Measurements from ENCODE around the gene KNOP1. TPM values are rescaled to one million over a fixed set of nuclear protein-coding genes. Genes with fewer than 3 reads are reported as not detected.

KNOP1 gene
- total RNA-seq, 4 donors from 2014 or later, result 17.3 to 37.2 (median 26.2) TPM

DNA sequence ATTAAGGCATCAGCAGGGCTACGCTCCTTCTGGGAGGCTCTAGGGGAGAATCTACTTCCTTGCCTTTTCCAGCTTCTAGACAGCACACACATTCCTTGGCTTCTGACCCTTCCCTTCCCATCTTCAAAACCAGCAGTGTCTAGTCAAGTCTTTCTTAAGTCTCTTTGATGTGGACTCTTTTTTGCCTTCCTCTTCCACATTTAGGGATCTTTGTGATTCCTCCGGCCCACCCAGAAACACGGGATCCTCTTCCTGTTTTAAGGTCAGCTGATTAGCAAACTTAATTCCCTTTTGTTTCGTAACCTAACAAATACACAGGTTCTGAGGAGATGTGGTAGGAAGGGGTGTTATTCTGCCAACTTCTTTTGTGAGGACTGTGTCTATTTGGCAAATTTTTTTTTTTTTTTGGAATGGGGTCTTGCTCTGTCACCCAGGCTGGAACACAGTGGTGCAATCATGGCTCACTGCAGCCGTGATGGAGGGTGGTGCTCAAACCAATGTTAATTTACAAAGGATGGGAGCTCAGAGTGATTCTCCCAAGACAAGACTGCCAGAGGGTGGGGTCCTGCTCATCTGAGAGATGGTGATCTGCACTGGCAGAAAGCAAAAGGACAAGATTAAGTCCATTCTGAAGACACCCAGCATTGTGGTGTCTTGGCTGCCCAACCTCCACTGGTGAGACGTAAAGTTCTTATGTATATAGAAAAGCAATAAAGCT is 14.7 kb downstream of the KNOP1 start:
- Histone ChIP-seq H3K4me3 (no peak overlapping the region), H3K27me3 (no peaks in the 10 kb centered on the region), H3K9me3 (no peaks in the 10 kb centered on the region), H3K4me1 (peaks cover 0 to 40% (median 22%) of the 10 kb centered on the region in 4 donors), H3K36me3 (peaks cover 0 to 88% (median 0%) of the 10 kb centered on the region in 3 donors), H3K27ac (peak overlapping the region; percentile 38 to 88 (median 66))
- DNase-seq (ENCODE audit: low spot score in 2 of 2), result peak in 1 of 2 donors; percentile 26
- TF ChIP-seq POLR2A (IDR thresholded peaks at IDR 0.05) (no peak), EP300 (IDR thresholded peaks at IDR 0.05) (peak in 1 of 2 donors; percentile 55)
- 80 to 82% methylated on average over 6 of the region's 6 CpGs for WGBS, 2 donors

- H3K4me3 ChIP-seq, result no peak overlapping the region
- 70 to 78% methylated on average over 3 of the region's 3 CpGs for WGBS, 2 donors
- no peaks in the 10 kb centered on the region for H3K27me3 ChIP-seq
- no peaks in the 10 kb centered on the region for H3K9me3 ChIP-seq
- H3K4me1 ChIP-seq, result peaks cover 0 to 58% (median 43%) of the 10 kb centered on the region in 4 donors
- no peak for DNase-seq (ENCODE audit: low spot score in 2 of 2)
- H3K36me3 ChIP-seq, result peaks cover 0 to 79% (median 0%) of the 10 kb centered on the region in 3 donors
- H3K27ac ChIP-seq, result peak overlapping the region in 3 of 4 donors; percentile 41 to 88 (median 83)
- no peak for TF ChIP-seq POLR2A (IDR thresholded peaks at IDR 0.05)
- TF ChIP-seq EP300 (IDR thresholded peaks at IDR 0.05), result no peak
- TF ChIP-seq, protein P1, sequence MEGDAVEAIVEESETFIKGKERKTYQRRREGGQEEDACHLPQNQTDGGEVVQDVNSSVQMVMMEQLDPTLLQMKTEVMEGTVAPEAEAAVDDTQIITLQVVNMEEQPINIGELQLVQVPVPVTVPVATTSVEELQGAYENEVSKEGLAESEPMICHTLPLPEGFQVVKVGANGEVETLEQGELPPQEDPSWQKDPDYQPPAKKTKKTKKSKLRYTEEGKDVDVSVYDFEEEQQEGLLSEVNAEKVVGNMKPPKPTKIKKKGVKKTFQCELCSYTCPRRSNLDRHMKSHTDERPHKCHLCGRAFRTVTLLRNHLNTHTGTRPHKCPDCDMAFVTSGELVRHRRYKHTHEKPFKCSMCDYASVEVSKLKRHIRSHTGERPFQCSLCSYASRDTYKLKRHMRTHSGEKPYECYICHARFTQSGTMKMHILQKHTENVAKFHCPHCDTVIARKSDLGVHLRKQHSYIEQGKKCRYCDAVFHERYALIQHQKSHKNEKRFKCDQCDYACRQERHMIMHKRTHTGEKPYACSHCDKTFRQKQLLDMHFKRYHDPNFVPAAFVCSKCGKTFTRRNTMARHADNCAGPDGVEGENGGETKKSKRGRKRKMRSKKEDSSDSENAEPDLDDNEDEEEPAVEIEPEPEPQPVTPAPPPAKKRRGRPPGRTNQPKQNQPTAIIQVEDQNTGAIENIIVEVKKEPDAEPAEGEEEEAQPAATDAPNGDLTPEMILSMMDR (IDR thresholded peaks at IDR 0.05), result no peak
These were observed 16.9 kb downstream of the KNOP1 start for GRCh38 chr16:19701091-19701490.

DNA sequence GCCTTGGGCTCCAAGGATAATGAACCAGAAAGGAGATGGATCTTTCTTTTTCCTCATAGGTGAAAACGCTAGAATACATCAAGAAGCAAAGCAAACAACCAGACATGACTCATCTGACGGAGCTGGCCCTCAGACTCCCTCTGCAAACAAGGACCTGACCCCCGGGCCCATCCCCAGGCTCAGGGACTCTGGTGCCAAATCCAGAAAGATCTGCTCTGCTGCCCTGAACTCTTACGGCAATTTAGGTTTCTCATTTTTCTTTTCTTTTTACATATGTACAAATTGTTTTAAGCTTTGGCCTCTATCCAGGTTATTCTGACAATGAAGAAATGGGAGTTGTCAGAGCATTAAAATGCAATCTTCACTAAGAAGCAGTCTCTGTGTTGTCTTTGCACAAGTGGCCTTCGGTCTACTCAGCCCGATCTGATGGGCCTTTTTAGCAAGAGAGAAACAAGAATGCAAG is 17.7 kb downstream of the KNOP1 start:
- H3K36me3 ChIP-seq, result peaks cover 0 to 72% (median 0%) of the 10 kb centered on the region in 3 donors
- peak overlapping the region; percentile 41 to 88 (median 70) for H3K27ac ChIP-seq
- TF ChIP-seq POLR2A (IDR thresholded peaks at IDR 0.05) (no peak), EP300 (IDR thresholded peaks at IDR 0.05) (no peak)
- TF ChIP-seq, protein P1 (IDR thresholded peaks at IDR 0.05), result no peak
- H3K9me3 ChIP-seq, result no peaks in the 10 kb centered on the region
- H3K4me3 ChIP-seq, result no peak overlapping the region
- WGBS, 2 donors, result 32 to 40% methylated on average over 6 of the region's 6 CpGs
- no peaks in the 10 kb centered on the region for H3K27me3 ChIP-seq
- no peak for DNase-seq (ENCODE audit: low spot score in 2 of 2)
- peaks cover 0 to 63% (median 45%) of the 10 kb centered on the region in 4 donors for H3K4me1 ChIP-seq

GRCh38 chr16:19699472-19699871 is 18.6 kb downstream of the KNOP1 start:
- H3K4me1 ChIP-seq, result peaks cover 0 to 55% (median 41%) of the 10 kb centered on the region in 4 donors
- WGBS, 2 donors, result 100% methylated on average over 6 to 8 of the region's 8 CpGs
- H3K36me3 ChIP-seq, result peaks cover 0 to 72% (median 0%) of the 10 kb centered on the region in 3 donors
- H3K27me3 ChIP-seq, result no peaks in the 10 kb centered on the region
- no peak for DNase-seq (ENCODE audit: low spot score in 2 of 2)
- no peaks in the 10 kb centered on the region for H3K9me3 ChIP-seq
- peak overlapping the region; percentile 31 to 88 (median 62) for H3K27ac ChIP-seq
- TF ChIP-seq EP300 (IDR thresholded peaks at IDR 0.05), result no peak
- TF ChIP-seq, protein P1 (IDR thresholded peaks at IDR 0.05), result no peak
- no peak for TF ChIP-seq POLR2A (IDR thresholded peaks at IDR 0.05)
- no peak overlapping the region for H3K4me3 ChIP-seq

GRCh38 chr16:19698480-19699465 is 19.3 kb downstream of the KNOP1 start:
- Histone ChIP-seq H3K27me3 (no peaks in the 10 kb centered on the region), H3K4me1 (peaks cover 0 to 55% (median 41%) of the 10 kb centered on the region in 4 donors), H3K9me3 (no peaks in the 10 kb centered on the region), H3K27ac (peak overlapping the region; percentile 31 to 88 (median 83)), H3K4me3 (no peak overlapping the region), H3K36me3 (peaks cover 0 to 70% (median 0%) of the 10 kb centered on the region in 3 donors)
- peak in 1 of 2 donors; percentile 31 for DNase-seq (ENCODE audit: low spot score in 2 of 2)
- 88% methylated on average over 17 to 19 of the region's 19 CpGs for WGBS, 2 donors
- TF ChIP-seq, protein P1 (IDR thresholded peaks at IDR 0.05), result no peak
- TF ChIP-seq EP300 (IDR thresholded peaks at IDR 0.05), result peak in 1 of 2 donors; percentile 70
- TF ChIP-seq POLR2A (IDR thresholded peaks at IDR 0.05), result no peak

All from tibial nerve (tissue), 4 donors.